Fibroblast of pulmonary artery (primary cell): ENCODE results near the gene TBX18.

Source experiments
- DNase-seq: peaks from one replicate; pipeline ENCODE4 v3.0.0-alpha.2; 2010; ENCODE audit warnings: low read depth
- H3K4me3 ChIP-seq: replicated peaks from 2 replicates; pipeline ENCODE4 v1.5.1; 2011; ENCODE audit warnings: low read depth, mild to moderate bottlenecking, control low read depth, low read length, moderate library complexity
- CTCF ChIP-seq: IDR thresholded peaks from 2 replicates; pipeline ENCODE4 v1.5.1; 2011; ENCODE audit warnings: mild to moderate bottlenecking, control low read depth, low read length, inconsistent platforms; ENCODE audit errors: missing control alignments

Gene TBX18

GRCh38 chr6:84798257-84798656, 33.9 kb upstream of the TBX18 start:
- TF ChIP-seq CTCF, result no peak
- peak; percentile 85 for DNase-seq
- no peak overlapping the region for H3K4me3 ChIP-seq

- no peak overlapping the region for H3K4me3 ChIP-seq
- DNase-seq, result no peak
- TF ChIP-seq CTCF, result no peak
Measured at GRCh38 chr6:84796343-84796742, 31.9 kb upstream of the TBX18 start.

- no peak overlapping the region for H3K4me3 ChIP-seq
- no peak for DNase-seq
- TF ChIP-seq CTCF, result no peak
Measured at GRCh38 chr6:84791927-84792326, 27.5 kb upstream of the TBX18 start.

GRCh38 chr6:84791233-84791632, 26.8 kb upstream of the TBX18 start:
- H3K4me3 ChIP-seq, result peak overlapping the region; percentile 43
- no peak for TF ChIP-seq CTCF
- DNase-seq, result peak; percentile 78

GRCh38 chr6:84789170-84789569, 24.8 kb upstream of the TBX18 start:
- DNase-seq, result no peak
- no peak overlapping the region for H3K4me3 ChIP-seq
- TF ChIP-seq CTCF, result no peak

- no peak for TF ChIP-seq CTCF
- H3K4me3 ChIP-seq, result no peak overlapping the region
- DNase-seq, result no peak
Measured at GRCh38 chr6:84788689-84789088, 24.3 kb upstream of the TBX18 start.

- no peak overlapping the region for H3K4me3 ChIP-seq
- DNase-seq, result no peak
- TF ChIP-seq CTCF, result no peak
Measured at GRCh38 chr6:84785671-84786070, 21.3 kb upstream of the TBX18 start.
